Keratinocyte (primary cell): ENCODE results near the gene DMPK. TPM values are rescaled to one million over a fixed set of nuclear protein-coding genes. Genes with fewer than 3 reads are reported as not detected.

Source experiments
- DNase-seq: peaks from one replicate; pipeline ENCODE4 v3.0.0-alpha.2; 2011; ENCODE audit warnings: low read depth, missing footprints, low spot score
- FAIRE-seq: peaks from 2 replicates; lab custom pipeline; 2011; peaks lifted over from hg19 to GRCh38; lab: Jason Lieb, UNC
- H2AFZ ChIP-seq: 2 replicates; pipeline ENCODE4 v1.6.0; 2012; ENCODE audit warnings: low read length, control low read depth, inconsistent platforms; ENCODE audit not compliant: control insufficient read depth
- H3K27ac ChIP-seq: 2 replicates; pipeline ENCODE4 v1.5.1; 2011; ENCODE audit warnings: low read length; ENCODE audit not compliant: control insufficient read depth, insufficient read depth
- H3K27me3 ChIP-seq: 3 replicates; pipeline ENCODE4 v1.6.0; 2011; ENCODE audit warnings: low read length; ENCODE audit not compliant: control insufficient read depth, insufficient read depth; ENCODE audit errors: extremely low read depth
- H3K36me3 ChIP-seq, 2 experiments: 2 replicates in 1 of 2; 3 replicates in 1 of 2; pipeline ENCODE4 v1.5.1; 2011; ENCODE audit warnings: low read length in 2 of 2, mild to moderate bottlenecking in 1 of 2; ENCODE audit not compliant: control insufficient read depth in 2 of 2, insufficient read depth in 2 of 2; ENCODE audit errors: extremely low read depth in 1 of 2
- H3K4me1 ChIP-seq: 3 replicates; pipeline ENCODE4 v1.5.1; 2011; ENCODE audit warnings: low read length; ENCODE audit not compliant: control insufficient read depth, insufficient read depth; ENCODE audit errors: extremely low read depth
- H3K4me2 ChIP-seq: 3 replicates; pipeline ENCODE4 v1.6.0; 2011; ENCODE audit warnings: low read depth, low read length; ENCODE audit not compliant: control insufficient read depth, insufficient read depth; ENCODE audit errors: extremely low read depth
- H3K4me3 ChIP-seq, 3 experiments: fragments of 200-600 bp in 1 of 3; sonication (generic) in 1 of 3; 2 replicates in 2 of 3; 3 replicates in 1 of 3; pipeline ENCODE4 v1.5.1; 2011 to 2016; ENCODE audit warnings: low read length in 3 of 3, mild to moderate bottlenecking in 3 of 3, control low read depth in 2 of 3, inconsistent platforms in 1 of 3, low read depth in 1 of 3, mixed read lengths in 1 of 3, mixed run types in 1 of 3, moderate library complexity in 1 of 3; ENCODE audit not compliant: control insufficient read depth in 2 of 3, insufficient read depth in 2 of 3; ENCODE audit errors: extremely low read depth in 1 of 3
- H3K79me2 ChIP-seq: 2 replicates; pipeline ENCODE4 v1.6.0; 2012; ENCODE audit warnings: low read length; ENCODE audit not compliant: control insufficient read depth, insufficient read depth
- H3K9ac ChIP-seq: 3 replicates; pipeline ENCODE4 v1.6.0; 2011; ENCODE audit warnings: low read length; ENCODE audit not compliant: control insufficient read depth, insufficient read depth; ENCODE audit errors: extremely low read depth
- H3K9me1 ChIP-seq: 3 replicates; pipeline ENCODE4 v1.6.0; 2011; ENCODE audit warnings: low read length; ENCODE audit not compliant: control insufficient read depth, insufficient read depth; ENCODE audit errors: extremely low read depth
- H3K9me3 ChIP-seq: 2 replicates; pipeline ENCODE4 v1.5.1; 2012; ENCODE audit warnings: low read depth, low read length; ENCODE audit not compliant: control insufficient read depth
- H4K20me1 ChIP-seq: 3 replicates; pipeline ENCODE4 v1.6.0; 2011; ENCODE audit warnings: low read length; ENCODE audit not compliant: control insufficient read depth, insufficient read depth; ENCODE audit errors: extremely low read depth
- CTCF ChIP-seq, 3 experiments: IDR thresholded peaks in 1 of 3; conservative IDR thresholded peaks in 1 of 3; optimal IDR thresholded peaks in 1 of 3; 2 replicates in 2 of 3; 3 replicates in 1 of 3; pipeline versions ENCODE3 to v1.5.1; 2011; ENCODE audit warnings: low read length in 3 of 3, mild to moderate bottlenecking in 3 of 3, moderate library complexity in 2 of 3, control low read depth in 1 of 3, inconsistent platforms in 1 of 3; ENCODE audit not compliant: insufficient read depth in 2 of 3; ENCODE audit errors: extremely low read depth in 1 of 3
- EZH2 ChIP-seq: IDR thresholded peaks from one replicate; pipeline ENCODE4 v1.6.1; 2012; ENCODE audit warnings: inconsistent platforms, mild to moderate bottlenecking, low read length, moderate library complexity
- dilution Hi-C: fragments of 300-500 bp; cut with MboI; formaldehyde crosslinking; loops from one replicate; pipeline ENCODE4 v1.7.0; 2020; ENCODE audit warnings: low sequenced_read_pairs; ENCODE audit not compliant: extremely low pct_ligation_motif_present
- polyA plus RNA-seq, 5 experiments: library from polyadenylated mRNA; depleted of rRNA in 3 of 5; stranded (reverse) in 3 of 5; stranded (forward) in 1 of 5; unstranded in 1 of 5; fragments of >200 nt; gene quantifications; 1 replicate in 1 of 5; 2 replicates in 3 of 5; 3 replicates in 1 of 5; pipeline versions ENCODE4 v1.2.1 to v1.2.3, GENCODE V29; 2011 to 2012; ENCODE audit warnings: missing spikeins in 2 of 5, low read depth in 1 of 5, low replicate concordance in 1 of 5

DMPK gene
- polyA plus RNA-seq, 1 donor (not counting 4 experiments of a cell fraction or from before 2014, with no cell fraction given) = 7.0 TPM

DNA sequence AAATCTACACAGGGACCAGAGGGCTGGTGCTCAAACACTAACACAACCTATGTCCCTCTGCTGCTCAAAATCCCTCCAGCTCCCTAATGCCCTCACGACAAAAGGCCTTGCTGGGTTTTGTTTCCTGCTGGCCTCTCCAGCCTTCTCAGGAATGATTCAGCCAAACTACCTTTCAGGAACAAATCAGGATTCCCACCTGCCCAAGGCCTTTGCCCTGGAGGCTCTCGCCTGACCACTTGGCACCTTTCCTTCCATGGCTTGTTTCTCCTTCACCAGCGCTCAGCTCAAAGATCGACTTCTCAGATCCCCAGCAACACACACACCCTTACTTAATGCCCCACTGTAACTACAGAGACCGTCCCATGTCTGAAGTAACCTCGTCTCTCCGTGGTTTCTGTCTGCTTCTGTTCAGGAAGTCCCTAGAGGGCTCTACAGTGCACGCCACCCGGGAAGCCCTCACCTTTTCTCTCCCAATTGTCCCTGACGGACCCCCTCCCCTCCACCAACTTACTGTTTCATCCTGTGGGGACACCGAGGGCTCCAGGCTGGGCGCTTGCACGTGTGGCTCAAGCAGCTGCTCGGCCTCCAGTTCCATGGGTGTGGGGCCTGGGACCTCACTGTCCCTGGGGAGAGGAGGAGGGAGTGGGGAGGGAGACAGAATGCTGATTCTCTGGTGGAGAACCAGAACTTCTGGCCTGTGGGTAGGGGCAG, 10.0 kb downstream of the DMPK start:
- H3K36me3 ChIP-seq = peaks cover 0 to 11% of the 10 kb centered on the region in 2 experiments
- FAIRE-seq (no peak), DNase-seq (no peak)
- no peak overlapping the region for H2AFZ ChIP-seq
- no peaks in the 10 kb centered on the region for H3K27me3 ChIP-seq
- H3K4me3 ChIP-seq = no peak overlapping the region
- H3K27ac ChIP-seq = no peak overlapping the region
- H3K9ac ChIP-seq = no peak overlapping the region
- no peaks in the 10 kb centered on the region for H3K79me2 ChIP-seq
- no peaks in the 10 kb centered on the region for H3K9me1 ChIP-seq
- peaks cover 9% of the 10 kb centered on the region for H3K4me1 ChIP-seq
- H4K20me1 ChIP-seq = peaks cover 6% of the 10 kb centered on the region
- dilution Hi-C loops = no loop called here
- TF ChIP-seq EZH2 = no peak
- no peak for TF ChIP-seq CTCF (optimal IDR thresholded peaks at IDR 0.05 in 1 of 3, IDR thresholded peaks at IDR 0.05 in 1 of 3, conservative IDR thresholded peaks at IDR 0.05 in 1 of 3; ENCODE audit: extremely low read depth in 1 of 3, insufficient read depth in 2 of 3, low read length in 3 of 3)
- H3K4me2 ChIP-seq = no peak overlapping the region
- no peaks in the 10 kb centered on the region for H3K9me3 ChIP-seq

DNA sequence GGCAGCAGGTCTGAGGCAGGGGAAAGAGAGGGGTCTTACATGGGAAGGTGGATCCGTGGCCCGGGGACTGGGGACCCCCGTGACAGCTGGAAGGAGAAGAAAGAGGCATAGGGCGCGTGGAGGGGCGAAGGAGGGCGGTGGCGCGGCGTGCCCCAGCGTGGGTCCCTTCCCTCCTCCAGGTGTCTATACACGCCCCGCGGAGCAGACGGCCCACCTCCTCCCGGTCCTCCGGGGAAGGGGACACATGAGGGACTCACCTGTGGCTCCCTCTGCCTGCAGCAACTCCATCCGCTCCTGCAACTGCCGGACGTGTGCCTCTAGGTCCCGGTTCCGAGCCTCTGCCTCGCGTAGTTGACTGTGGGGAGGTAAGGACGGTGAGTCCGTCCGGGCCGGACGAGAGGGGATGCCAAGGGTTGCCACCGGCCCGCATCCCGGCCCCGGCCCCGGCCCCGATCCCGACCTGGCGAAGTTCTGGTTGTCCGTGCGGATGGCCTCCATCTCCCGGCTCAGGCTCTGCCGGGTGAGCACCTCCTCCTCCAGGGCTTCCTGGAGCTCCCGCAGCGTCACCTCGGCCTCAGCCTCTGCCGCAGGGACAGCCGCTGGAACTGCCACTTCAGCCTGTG, 10.9 kb downstream of the DMPK start:
- Histone ChIP-seq H3K79me2 (no peaks in the 10 kb centered on the region), H3K4me3 (peak overlapping the region in 1 of 3 experiments; percentile 49), H3K9me1 (no peaks in the 10 kb centered on the region), H3K9ac (no peak overlapping the region), H3K27ac (no peak overlapping the region), H3K36me3 (peaks cover 0 to 4% of the 10 kb centered on the region in 2 experiments), H3K4me1 (peaks cover 15% of the 10 kb centered on the region), H2AFZ (no peak overlapping the region), H3K27me3 (no peaks in the 10 kb centered on the region), H4K20me1 (peaks cover 6% of the 10 kb centered on the region), H3K9me3 (no peaks in the 10 kb centered on the region), H3K4me2 (peak overlapping the region; percentile 98)
- no peak for DNase-seq
- no peak for FAIRE-seq
- dilution Hi-C loops = no loop called here
- no peak for TF ChIP-seq EZH2
- TF ChIP-seq CTCF (optimal IDR thresholded peaks at IDR 0.05 in 1 of 3, IDR thresholded peaks at IDR 0.05 in 1 of 3, conservative IDR thresholded peaks at IDR 0.05 in 1 of 3; ENCODE audit: extremely low read depth in 1 of 3, insufficient read depth in 2 of 3, low read length in 3 of 3) = no peak
